Peyer's patch (tissue), 4 donors: ENCODE measurements around the gene DHRSX. TPM values are rescaled to one million over a fixed set of nuclear protein-coding genes. Genes with fewer than 3 reads are reported as not detected.

Experiments
- DNase-seq, 3 donors: peaks; one replicate each; pipeline ENCODE4 v3.0.0-alpha.2; 2017 to 2019
- H3K27ac ChIP-seq, 4 donors: fragments of 200-600 bp; sonication (generic); one replicate each; pipeline ENCODE4 v1.5.1; 2016 to 2019
- H3K27me3 ChIP-seq, 2 donors: fragments of 200-600 bp; sonication (generic); one replicate each; pipeline ENCODE4 v1.5.1; 2019
- H3K36me3 ChIP-seq, 3 donors: fragments of 200-600 bp; sonication (generic); one replicate each; pipeline ENCODE4 v1.5.1; 2016 to 2019
- H3K4me1 ChIP-seq, 4 donors: fragments of 200-600 bp; sonication (generic); one replicate each; pipeline ENCODE4 v1.5.1; 2016 to 2019
- H3K4me3 ChIP-seq, 4 donors: fragments of 200-600 bp; sonication (generic); 1 replicate in 3 of 4; 2 replicates in 1 of 4; pipeline ENCODE4 v1.5.1; 2016 to 2019; ENCODE audit warnings: mild to moderate bottlenecking in 1 of 4
- H3K9me3 ChIP-seq, 4 donors: fragments of 200-600 bp; sonication (generic); one replicate each; pipeline ENCODE4 v1.5.1; 2016 to 2019; ENCODE audit warnings: mild to moderate bottlenecking in 1 of 4
- CTCF ChIP-seq, 6 experiments: fragments of 450-650 bp in 4 of 6; fragments of 200-600 bp in 2 of 6; sonication (generic) in 1 of 6; IDR thresholded peaks; one replicate each; pipeline ENCODE4 v1.5.1; 2017 to 2019; ENCODE audit warnings: antibody characterized with exemption in 6 of 6, mild to moderate bottlenecking in 3 of 6, moderate library complexity in 1 of 6
- POLR2A ChIP-seq, 2 donors: fragments of 450-650 bp; IDR thresholded peaks; one replicate each; pipeline ENCODE4 v1.5.1; 2017; ENCODE audit warnings: antibody characterized with exemption in 2 of 2, mild to moderate bottlenecking in 2 of 2, moderate library complexity in 2 of 2
- total RNA-seq, 4 donors: library from RNA; depleted of rRNA; stranded (reverse); fragments of >200 nt; gene quantifications; one replicate each; pipeline ENCODE4 v1.1.0, GENCODE V29; 2016

Gene DHRSX
- total RNA-seq, 4 donors from 2014 or later: 21.5 to 55.4 (median 40.4) TPM

DNA sequence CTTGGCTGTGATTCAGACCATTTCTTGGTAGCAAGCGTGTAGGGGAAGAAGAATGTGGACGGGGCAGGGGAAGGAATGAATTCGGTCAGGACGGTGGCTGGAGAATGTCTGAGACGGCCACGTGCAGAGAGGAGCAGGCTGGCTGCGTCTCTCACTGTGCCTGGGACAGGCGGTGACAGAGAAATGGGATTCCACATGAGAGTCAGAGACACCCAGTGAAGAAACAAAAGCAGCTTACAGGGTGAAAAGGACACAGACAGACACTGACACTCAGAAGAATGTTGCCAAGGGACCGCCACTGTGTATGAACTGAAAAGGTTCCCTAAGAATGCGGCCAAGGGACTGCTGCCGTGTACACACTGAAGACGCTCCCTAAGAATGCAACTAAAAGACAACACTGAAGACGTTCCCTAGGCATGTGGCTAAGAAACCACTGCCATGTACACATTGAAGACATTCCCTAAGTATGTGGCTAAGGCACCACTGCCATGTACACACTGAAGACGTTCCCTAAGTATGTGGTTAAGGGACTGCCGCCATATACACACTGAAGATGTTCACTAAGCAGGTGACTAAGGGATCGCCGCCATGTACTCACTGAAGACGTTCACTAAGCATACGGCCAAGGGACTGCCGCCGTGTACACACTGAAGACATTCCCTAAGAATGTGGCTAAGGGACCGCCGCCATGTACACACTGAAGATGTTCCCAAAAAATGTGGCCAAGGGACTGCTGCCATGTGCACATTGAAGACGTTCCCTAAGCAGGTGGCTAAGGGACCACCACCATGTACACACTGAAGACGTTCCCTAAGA is 49.1 kb downstream of the DHRSX start:
- TF ChIP-seq CTCF (IDR thresholded peaks at IDR 0.05): no peak
- no peak for TF ChIP-seq POLR2A (IDR thresholded peaks at IDR 0.05)

GRCh38 chrX:2450681-2451080 is 50.1 kb downstream of the DHRSX start:
- Histone ChIP-seq H3K4me1 (no peaks in the 10 kb centered on the region), H3K27ac (no peak overlapping the region), H3K27me3 (no peaks in the 10 kb centered on the region), H3K9me3 (no peaks in the 10 kb centered on the region), H3K36me3 (no peaks in the 10 kb centered on the region), H3K4me3 (no peak overlapping the region)
- TF ChIP-seq POLR2A (IDR thresholded peaks at IDR 0.05) (no peak), CTCF (IDR thresholded peaks at IDR 0.05) (no peak)
- DNase-seq: no peak

More for the DNA sequence above, 49.1 kb downstream of the DHRSX start:
- Histone ChIP-seq H3K4me1 (no peaks in the 10 kb centered on the region), H3K36me3 (no peaks in the 10 kb centered on the region), H3K9me3 (no peaks in the 10 kb centered on the region), H3K4me3 (no peak overlapping the region), H3K27ac (no peak overlapping the region), H3K27me3 (no peaks in the 10 kb centered on the region)
- DNase-seq: no peak

GRCh38 chrX:2449135-2449886 is 51.5 kb downstream of the DHRSX start:
- no peak overlapping the region for H3K27ac ChIP-seq
- H3K27me3 ChIP-seq: no peaks in the 10 kb centered on the region
- no peaks in the 10 kb centered on the region for H3K4me1 ChIP-seq
- no peaks in the 10 kb centered on the region for H3K9me3 ChIP-seq
- no peak overlapping the region for H3K4me3 ChIP-seq
- TF ChIP-seq POLR2A (IDR thresholded peaks at IDR 0.05) (no peak), CTCF (IDR thresholded peaks at IDR 0.05) (no peak)
- no peak for DNase-seq
- no peaks in the 10 kb centered on the region for H3K36me3 ChIP-seq

DNA sequence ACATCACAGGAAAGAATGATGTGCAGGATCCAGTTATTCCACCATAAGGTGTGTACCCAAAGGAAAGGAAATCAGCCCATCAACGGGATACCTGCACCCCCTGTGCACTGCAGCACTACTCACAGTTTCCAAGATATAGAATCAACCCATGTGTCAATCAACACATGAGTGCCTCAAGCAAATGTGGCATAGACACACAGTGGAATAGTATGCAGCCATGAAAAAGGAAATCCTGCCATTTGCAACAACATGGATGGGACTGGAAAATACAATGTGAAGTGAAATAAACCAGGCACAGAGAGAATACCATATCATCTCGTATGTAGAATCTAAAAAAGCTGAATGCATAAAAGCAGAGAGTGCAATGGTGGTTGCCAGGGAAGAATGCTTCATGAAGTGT is 53.3 kb downstream of the DHRSX start:
- Histone ChIP-seq H3K27me3 (no peaks in the 10 kb centered on the region), H3K4me3 (no peak overlapping the region), H3K36me3 (no peaks in the 10 kb centered on the region), H3K27ac (no peak overlapping the region), H3K9me3 (no peaks in the 10 kb centered on the region), H3K4me1 (no peaks in the 10 kb centered on the region)
- TF ChIP-seq POLR2A (IDR thresholded peaks at IDR 0.05) (no peak), CTCF (IDR thresholded peaks at IDR 0.05) (no peak)
- no peak for DNase-seq

DNA sequence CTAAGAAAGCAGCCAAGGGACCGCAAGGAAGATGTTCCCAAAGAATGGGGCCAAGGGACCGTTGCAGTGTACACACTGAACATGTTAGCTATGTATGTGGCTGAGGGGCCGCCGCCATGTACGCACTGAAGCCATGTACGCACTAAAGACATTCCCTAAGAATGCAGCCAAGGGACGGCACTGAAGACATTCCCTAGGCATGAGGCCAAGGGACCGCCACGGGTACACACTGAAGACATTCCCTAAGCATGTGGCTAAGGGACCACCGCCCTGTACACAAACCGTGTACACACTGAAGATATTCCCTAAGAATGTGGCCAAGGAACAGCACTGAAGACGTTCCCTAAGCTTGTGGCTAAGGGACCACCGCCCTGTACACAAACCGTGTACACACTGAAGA is 54.0 kb downstream of the DHRSX start:
- no peaks in the 10 kb centered on the region for H3K36me3 ChIP-seq
- H3K27ac ChIP-seq: no peak overlapping the region
- no peaks in the 10 kb centered on the region for H3K9me3 ChIP-seq
- no peak for DNase-seq
- no peaks in the 10 kb centered on the region for H3K4me1 ChIP-seq
- H3K4me3 ChIP-seq: no peak overlapping the region
- no peaks in the 10 kb centered on the region for H3K27me3 ChIP-seq
- TF ChIP-seq CTCF (IDR thresholded peaks at IDR 0.05) (no peak), POLR2A (IDR thresholded peaks at IDR 0.05) (no peak)
